ENCODE results near the gene SPEG. TPM values are rescaled to one million over a fixed set of nuclear protein-coding genes. Genes with fewer than 3 reads are reported as not detected.

SPEG gene
- total RNA-seq, 2 experiments from 2014 or later = 15.3 to 17.7 TPM

DNA sequence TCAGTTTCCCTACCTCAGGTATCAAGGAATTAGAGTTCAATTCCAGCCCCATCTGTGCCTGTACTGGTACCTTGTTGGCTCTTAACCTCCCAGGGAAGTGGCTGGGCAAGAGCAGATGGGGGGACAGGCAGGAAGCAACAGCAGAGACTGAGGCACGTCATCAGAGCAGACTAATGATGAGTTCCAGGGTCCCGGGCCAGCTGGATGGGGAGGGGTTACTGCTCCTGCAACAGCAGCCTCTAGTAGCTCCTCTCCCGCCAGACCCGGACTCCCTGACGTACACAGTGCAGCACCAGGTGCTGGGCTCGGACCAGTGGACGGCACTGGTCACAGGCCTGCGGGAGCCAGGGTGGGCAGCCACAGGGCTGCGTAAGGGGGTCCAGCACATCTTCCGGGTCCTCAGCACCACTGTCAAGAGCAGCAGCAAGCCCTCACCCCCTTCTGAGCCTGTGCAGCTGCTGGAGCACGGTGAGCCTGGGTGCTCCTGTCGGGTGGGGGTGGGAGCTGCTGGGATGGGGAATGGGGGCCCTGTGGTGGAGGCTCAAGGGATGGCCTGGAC lies 38.1 kb downstream of the SPEG start:
- Mint-ChIP-seq H3K4me3 (no peak overlapping the region), H3K27me3 (peaks cover 4% of the 10 kb centered on the region), H3K36me3 (ENCODE audit: low read depth) (no peaks in the 10 kb centered on the region), H3K9me3 (no peaks in the 10 kb centered on the region), H3K27ac (no peak overlapping the region), H3K4me1 (ENCODE audit: low read depth) (peaks cover 5% of the 10 kb centered on the region)
- DNase-seq (no peak), ATAC-seq (ENCODE audit: poor library complexity) (no peak)
- Histone ChIP-seq H3K27ac (ENCODE audit: low read depth in 1 of 2, low read length in 2 of 2) (no peak overlapping the region), H3K36me3 (ENCODE audit: insufficient read depth, low read length) (no peaks in the 10 kb centered on the region), H3K4me1 (ENCODE audit: insufficient read depth, low read length) (no peaks in the 10 kb centered on the region), H3K27me3 (ENCODE audit: control insufficient read depth in 1 of 2, insufficient read depth in 2 of 2, low read length in 2 of 2) (peaks cover 0 to 3% of the 10 kb centered on the region in 2 experiments), H3K9me3 (ENCODE audit: control insufficient read depth in 1 of 2, insufficient read depth in 1 of 2, low read length in 2 of 2) (no peaks in the 10 kb centered on the region), H3K4me3 (ENCODE audit: low read length) (no peak overlapping the region)
- ChIA-PET CTCF (no interaction called here), POLR2A (no interaction called here)
- TF ChIP-seq, protein P1, sequence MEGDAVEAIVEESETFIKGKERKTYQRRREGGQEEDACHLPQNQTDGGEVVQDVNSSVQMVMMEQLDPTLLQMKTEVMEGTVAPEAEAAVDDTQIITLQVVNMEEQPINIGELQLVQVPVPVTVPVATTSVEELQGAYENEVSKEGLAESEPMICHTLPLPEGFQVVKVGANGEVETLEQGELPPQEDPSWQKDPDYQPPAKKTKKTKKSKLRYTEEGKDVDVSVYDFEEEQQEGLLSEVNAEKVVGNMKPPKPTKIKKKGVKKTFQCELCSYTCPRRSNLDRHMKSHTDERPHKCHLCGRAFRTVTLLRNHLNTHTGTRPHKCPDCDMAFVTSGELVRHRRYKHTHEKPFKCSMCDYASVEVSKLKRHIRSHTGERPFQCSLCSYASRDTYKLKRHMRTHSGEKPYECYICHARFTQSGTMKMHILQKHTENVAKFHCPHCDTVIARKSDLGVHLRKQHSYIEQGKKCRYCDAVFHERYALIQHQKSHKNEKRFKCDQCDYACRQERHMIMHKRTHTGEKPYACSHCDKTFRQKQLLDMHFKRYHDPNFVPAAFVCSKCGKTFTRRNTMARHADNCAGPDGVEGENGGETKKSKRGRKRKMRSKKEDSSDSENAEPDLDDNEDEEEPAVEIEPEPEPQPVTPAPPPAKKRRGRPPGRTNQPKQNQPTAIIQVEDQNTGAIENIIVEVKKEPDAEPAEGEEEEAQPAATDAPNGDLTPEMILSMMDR (IDR thresholded peaks at IDR 0.05) = no peak
- intact Hi-C loops (cut with DNase I, micrococcal nuclease) = no loop called here

DNA sequence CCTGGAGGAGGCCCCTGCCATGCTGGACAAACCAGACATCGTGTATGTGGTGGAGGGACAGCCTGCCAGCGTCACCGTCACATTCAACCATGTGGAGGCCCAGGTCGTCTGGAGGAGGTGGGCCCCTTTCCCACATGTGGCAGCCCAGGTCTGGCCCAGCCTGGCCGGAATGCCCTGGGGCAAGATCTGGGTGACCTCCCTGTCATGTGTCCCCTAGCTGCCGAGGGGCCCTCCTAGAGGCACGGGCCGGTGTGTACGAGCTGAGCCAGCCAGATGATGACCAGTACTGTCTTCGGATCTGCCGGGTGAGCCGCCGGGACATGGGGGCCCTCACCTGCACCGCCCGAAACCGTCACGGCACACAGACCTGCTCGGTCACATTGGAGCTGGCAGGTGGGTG lies 38.9 kb downstream of the SPEG start:
- no peaks in the 10 kb centered on the region for H3K9me3 Mint-ChIP-seq
- H3K27ac Mint-ChIP-seq = no peak overlapping the region
- ChIA-PET POLR2A (no interaction called here), CTCF (no interaction called here)
- no peaks in the 10 kb centered on the region for H3K36me3 Mint-ChIP-seq (ENCODE audit: low read depth)
- ATAC-seq (ENCODE audit: poor library complexity) = no peak
- H3K4me3 Mint-ChIP-seq = no peak overlapping the region
- H3K27me3 ChIP-seq (ENCODE audit: control insufficient read depth in 1 of 2, insufficient read depth in 2 of 2, low read length in 2 of 2) = peaks cover 0 to 3% of the 10 kb centered on the region in 2 experiments
- no peaks in the 10 kb centered on the region for H3K36me3 ChIP-seq (ENCODE audit: insufficient read depth, low read length)
- H3K27me3 Mint-ChIP-seq = peaks cover 4% of the 10 kb centered on the region
- TF ChIP-seq, protein P1 (IDR thresholded peaks at IDR 0.05) = no peak
- no peaks in the 10 kb centered on the region for H3K4me1 ChIP-seq (ENCODE audit: insufficient read depth, low read length)
- H3K27ac ChIP-seq (ENCODE audit: low read depth in 1 of 2, low read length in 2 of 2) = no peak overlapping the region
- H3K4me3 ChIP-seq (ENCODE audit: low read length) = no peak overlapping the region
- no peak for DNase-seq
- intact Hi-C loops (cut with DNase I, micrococcal nuclease) = no loop called here
- H3K4me1 Mint-ChIP-seq (ENCODE audit: low read depth) = peaks cover 5% of the 10 kb centered on the region
- H3K9me3 ChIP-seq (ENCODE audit: control insufficient read depth in 1 of 2, insufficient read depth in 1 of 2, low read length in 2 of 2) = no peaks in the 10 kb centered on the region

DNA sequence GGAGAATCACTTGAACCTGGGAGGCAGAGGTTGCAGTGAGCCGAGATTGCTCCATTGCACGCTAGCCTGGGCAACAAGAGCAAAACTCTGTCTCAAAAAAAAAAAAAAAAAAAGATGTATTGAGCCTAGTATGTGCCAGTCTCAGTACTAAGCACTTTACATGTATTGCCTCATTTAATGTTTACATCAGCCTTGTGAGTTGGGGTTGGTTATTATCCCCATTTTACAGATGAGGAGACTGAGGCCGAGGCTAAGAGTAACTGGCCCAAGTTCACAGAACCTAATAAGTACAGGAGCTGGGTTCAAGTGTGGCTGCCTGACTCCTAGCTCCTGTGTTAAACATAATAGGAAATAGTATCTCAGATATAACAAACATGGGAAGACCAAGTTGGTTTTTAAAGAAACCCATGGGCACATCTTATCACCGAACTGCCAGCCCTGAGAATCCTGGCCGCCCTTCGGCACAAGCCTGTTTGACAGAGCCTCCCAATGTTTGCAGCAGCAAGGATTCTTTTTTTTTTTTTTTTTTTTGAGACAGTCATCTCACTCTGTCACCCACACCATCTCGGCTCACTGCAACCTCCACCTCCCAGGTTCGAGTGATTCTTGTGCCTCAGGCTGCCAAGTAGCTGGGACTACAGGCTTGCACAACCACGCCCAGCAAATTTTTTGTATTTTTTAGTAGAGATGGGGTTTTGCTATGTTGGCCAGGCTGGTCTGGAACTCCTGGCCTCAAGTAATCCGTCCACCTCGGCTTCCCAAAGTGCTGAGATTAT lies 39.8 kb downstream of the SPEG start:
- TF ChIP-seq, protein P1 (IDR thresholded peaks at IDR 0.05) = no peak

More for the DNA sequence above, 39.8 kb downstream of the SPEG start:
- Mint-ChIP-seq H3K9me3 (no peaks in the 10 kb centered on the region), H3K4me3 (no peak overlapping the region), H3K36me3 (ENCODE audit: low read depth) (no peaks in the 10 kb centered on the region), H3K4me1 (ENCODE audit: low read depth) (peaks cover 5% of the 10 kb centered on the region), H3K27me3 (peaks cover 5% of the 10 kb centered on the region), H3K27ac (no peak overlapping the region)
- POLR2A ChIA-PET = no interaction called here
- Histone ChIP-seq H3K9me3 (ENCODE audit: control insufficient read depth in 1 of 2, insufficient read depth in 1 of 2, low read length in 2 of 2) (no peaks in the 10 kb centered on the region), H3K4me1 (ENCODE audit: insufficient read depth, low read length) (no peaks in the 10 kb centered on the region), H3K36me3 (ENCODE audit: insufficient read depth, low read length) (no peaks in the 10 kb centered on the region), H3K27me3 (ENCODE audit: control insufficient read depth in 1 of 2, insufficient read depth in 2 of 2, low read length in 2 of 2) (peaks cover 0 to 3% of the 10 kb centered on the region in 2 experiments), H3K27ac (ENCODE audit: low read depth in 1 of 2, low read length in 2 of 2) (no peak overlapping the region), H3K4me3 (ENCODE audit: low read length) (no peak overlapping the region)
- no peak for DNase-seq
- ATAC-seq (ENCODE audit: poor library complexity) = no peak
- CTCF ChIA-PET = interaction anchor here (0.7 kb wide), 1 partner anchor 71 kb away, joined by 3 read pairs; no protein-coding TSS in a partner anchor
- intact Hi-C loops (cut with DNase I, micrococcal nuclease) = no loop called here
